COLO829 (cell line): Measurements from ENCODE around the gene LDLRAD2.
"Not testable (repeated sequence)": the region's sequence is repeated elsewhere in the genome, so short reads cannot be mapped to it uniquely, and the experiment has no call there.

Experiments
- DNase-seq: peaks from one replicate; pipeline ENCODE4 v3.0.0; 2012; ENCODE audit warnings: low spot score

The LDLRAD2 gene

DNA sequence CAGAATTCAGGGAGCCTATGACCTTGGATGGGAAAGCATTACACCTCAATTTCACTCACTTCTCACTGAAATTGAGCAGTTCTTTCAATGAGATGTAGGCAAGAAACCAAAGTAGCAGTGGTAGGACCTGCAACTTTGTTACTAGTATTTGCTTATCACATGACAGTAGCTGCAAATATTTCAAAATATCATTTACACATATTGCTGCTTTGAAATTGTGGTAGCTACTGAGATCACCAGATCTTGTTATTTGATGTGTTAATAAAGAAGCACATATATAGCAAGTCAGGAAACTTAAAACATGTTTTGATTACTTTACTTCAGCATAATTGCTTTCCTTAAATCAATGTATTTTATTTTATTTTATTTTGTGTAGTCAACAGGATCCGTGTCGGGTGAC lies 12.9 kb downstream of the LDLRAD2 start:
- DNase-seq: no peak

DNA sequence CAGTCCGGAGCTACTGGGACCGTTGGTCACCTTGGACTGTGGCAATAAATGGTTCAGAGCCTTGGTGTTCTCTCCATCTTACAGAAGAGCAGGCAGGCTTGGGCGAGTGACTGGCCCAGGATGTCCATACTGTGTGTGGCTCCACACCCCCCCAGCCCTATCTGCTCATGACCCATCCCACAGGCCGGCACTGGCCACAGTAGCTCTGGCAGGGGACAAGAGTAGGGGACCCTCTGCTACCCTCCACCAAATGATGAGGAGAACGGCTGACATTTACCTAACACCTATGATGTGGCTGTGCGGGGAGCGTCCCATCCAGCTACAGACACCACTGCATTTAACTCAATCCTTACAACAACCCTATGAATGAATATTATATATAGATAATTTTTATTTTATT lies 13.3 kb downstream of the LDLRAD2 start:
- DNase-seq: no peak

DNA sequence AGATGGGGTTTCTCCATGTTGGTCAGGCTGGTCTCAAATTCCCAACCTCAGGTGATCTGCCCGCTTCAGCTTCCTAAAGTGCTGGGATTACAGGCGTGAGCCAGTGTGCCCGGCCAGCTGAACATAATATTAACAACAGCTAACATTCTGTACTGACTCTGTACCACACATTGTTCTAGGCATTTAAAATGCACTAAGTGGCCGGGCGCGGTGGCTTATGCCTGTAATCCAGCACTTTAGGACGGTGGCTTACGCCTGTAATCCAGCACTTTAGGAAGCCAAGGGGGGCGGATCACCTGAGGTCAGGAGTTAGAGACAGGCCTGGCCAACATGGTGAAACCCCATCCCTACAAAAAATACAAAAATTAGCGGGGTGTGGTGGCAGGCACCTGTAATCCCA lies 14.6 kb downstream of the LDLRAD2 start:
- not testable (repeated sequence) for DNase-seq

DNA sequence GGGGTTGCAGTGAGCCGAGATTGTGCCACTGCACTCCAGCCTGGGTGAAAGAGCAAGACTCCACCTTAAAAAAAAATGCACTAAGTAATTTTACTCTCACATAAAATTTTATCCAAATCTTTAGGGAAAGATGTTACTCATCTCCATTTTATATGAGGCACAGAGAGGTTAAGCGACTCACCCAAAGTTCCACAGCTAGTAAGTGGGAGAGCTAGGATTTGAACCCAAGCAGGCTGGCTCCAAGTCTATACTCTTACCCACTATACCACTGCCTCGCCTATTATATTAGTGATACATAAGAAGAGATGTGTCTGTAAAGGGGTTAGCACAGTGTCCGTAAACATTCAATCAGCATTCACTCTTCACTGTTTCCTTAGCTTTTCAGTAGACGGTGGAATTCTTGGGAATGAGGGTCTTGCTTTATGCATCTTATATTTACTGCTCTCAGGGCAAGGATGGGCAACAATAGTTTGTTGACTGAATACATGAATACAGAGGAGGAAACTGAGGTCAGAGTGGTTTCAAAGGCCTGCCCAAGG lies 15.1 kb downstream of the LDLRAD2 start:
- DNase-seq: no peak

DNA sequence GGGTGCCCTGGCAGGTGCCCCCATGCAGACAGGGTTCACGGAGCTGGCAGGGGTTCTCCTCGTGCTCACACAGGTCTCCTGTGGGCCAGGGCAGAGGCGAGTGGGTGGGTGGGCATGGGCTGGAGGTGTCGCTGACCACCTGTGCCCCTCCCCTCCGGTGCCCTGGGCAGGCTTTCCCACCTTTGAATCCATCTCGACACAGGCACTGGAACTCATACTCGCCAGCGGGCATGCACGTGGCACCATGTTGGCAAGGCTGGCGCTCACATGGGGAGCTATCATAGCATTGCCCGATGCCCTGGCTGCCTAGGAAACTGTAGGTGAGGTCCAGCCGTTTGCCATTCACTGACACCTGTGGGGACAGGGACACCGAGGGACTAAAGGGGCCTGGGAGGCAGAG lies 16.0 kb downstream of the LDLRAD2 start:
- no peak for DNase-seq

DNA sequence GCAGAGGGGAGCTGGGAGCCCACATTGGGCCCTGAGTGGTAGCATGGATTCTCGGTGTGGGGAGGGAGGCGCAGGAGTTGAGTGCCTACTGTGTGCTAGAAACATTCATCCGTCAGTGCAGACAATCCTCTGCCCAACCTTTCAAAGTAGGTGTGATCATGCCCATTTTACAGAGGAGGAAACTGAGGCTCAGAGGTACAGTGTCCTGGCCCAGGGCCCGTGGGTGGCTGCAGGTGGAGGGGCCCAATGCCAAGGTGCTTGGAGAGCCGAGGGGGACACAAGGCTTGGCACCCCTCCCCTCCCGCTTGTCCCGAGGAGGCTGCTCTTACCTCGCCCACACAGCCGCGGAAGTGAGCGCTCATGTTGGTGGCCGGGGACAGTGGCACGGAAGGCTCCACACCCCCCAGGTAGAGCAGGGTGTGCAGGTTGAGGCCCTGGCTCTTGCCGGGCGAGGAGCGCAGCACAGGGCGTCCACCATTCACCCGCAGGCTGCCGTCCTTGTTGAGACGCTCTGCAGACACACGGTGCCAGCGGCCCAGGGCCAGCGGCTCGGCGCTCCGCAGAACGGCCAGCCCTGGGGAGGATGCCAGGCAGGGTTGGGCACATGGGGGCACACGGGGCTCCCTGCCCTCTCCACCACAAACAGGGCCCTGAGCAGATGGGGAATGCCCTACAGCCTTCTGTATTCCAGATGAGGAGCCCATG lies 16.6 kb downstream of the LDLRAD2 start:
- no peak for DNase-seq

DNA sequence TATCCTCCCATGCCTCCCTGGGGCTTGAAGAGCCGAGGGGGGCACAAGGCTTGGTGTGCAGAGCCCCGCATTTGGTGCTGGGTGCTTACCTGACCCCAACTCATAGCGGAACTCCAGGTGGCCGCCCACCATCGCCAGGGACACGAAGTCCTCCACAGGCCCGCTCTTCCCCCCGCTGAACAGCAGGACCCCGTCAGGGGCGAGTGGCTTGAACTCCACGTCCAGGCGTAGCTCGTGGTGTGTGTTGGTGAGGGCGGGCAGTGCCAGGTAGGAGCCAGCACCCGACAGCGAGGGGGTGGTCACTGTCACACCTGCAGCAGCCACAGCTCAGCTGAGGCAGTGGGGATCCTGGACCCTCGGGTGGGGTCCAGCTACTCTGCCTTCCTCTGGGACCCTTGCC lies 17.2 kb downstream of the LDLRAD2 start:
- no peak for DNase-seq

DNA sequence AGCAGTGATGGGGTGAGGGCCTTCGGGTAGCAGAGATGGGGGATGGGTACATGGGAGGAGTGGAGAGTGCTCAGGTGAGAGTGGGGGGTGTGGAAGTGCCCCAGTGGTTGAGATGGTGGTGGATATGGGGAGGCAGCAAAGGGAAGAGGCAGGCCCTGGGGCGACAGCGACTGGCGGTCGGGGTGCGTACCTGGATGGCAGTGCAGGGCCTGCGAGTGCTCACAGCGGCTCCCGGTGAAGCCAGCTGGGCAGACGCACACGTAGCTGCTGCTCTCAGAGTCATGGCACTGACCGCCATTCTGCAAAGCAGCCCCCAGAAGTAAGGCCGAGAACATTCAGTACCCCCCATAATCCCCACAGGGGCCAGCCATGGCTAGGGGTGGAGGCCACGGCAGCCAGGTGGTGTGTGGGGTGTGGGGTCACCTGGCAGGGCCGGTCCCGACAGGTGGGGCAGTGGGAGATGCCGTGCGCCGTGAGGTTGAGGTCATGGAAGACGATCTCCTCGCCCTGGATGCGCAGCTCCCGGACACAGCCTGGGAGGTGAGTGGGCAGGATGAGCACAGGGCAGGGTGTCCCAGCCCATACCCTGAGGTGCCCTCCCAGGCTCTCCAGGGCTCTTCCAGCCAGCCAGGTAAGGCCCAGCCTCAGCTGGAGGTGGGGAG lies 18.9 kb downstream of the LDLRAD2 start:
- DNase-seq: no peak

DNA sequence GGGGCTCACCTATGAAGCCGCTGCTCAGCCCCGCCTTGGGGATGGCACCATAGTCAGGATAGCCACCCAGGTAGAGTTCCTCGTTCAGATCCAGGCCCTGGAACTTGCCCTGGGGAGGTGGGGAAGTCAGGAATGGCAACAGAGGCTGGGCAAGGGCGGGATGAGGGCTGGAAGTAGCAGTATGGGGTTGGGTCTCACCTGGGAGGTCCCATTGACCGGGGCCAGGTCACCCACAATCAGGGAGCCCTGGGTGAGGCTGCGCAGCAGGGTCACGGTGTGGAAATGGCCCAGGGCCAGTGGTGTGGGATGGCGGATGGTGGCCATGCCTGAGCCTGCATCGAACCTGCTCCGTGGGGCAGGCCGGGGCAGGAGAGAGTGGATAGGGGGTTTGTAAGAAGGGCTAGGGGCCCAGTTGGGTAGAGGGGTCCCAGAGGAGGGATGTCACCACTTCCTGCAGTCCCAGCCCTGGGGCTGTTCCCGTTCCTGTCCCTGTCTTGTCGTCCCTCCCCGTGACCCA lies 19.4 kb downstream of the LDLRAD2 start:
- DNase-seq: no peak

DNA sequence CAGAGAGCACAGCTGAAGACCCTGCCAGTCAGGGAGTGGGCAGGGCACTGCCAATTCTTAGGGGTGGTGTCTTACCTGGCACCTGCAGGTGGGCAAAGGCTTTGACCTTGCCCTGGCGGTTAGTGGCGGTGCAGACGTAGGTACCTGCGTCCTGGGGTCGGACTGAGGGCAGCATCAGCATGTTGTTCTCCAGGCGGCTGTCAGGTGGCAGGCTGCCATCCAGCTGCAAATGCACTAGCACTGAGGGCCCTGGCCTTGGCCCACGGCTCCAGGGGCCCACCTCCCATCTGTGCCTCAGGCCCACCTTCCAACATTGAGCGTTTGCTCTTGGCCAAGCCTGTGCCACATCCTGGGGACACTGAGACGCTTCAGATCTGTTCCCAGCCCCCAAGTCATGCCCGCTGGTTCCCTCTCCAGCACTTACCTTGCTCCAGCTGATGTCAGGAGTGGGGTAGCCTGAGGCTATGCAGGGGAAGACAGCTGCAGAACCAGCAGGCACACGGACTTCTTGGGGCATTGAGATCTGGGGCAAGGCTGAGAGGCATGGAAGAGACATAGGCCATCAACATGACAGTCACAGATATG lies 21.4 kb downstream of the LDLRAD2 start:
- no peak for DNase-seq

DNA sequence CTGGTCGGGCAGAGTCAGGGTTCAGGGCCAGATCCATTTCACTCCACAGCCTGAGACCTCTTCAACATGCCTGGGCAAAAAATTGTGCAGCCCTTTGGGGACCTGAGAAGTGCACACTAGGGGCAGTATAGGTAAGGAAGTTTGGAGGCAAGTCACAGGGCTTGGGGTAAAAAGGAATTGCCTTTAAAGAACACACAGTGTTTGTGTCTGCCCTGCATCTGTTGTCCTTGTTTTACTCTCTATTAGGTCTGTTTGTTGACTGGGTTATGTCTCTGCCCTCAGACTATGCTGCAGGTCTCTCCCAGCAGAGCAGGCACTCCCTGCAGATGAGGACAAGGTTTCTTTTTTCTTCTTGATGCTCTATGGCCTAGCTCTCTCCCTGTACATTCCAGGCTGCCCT lies 22.0 kb downstream of the LDLRAD2 start:
- no peak for DNase-seq

DNA sequence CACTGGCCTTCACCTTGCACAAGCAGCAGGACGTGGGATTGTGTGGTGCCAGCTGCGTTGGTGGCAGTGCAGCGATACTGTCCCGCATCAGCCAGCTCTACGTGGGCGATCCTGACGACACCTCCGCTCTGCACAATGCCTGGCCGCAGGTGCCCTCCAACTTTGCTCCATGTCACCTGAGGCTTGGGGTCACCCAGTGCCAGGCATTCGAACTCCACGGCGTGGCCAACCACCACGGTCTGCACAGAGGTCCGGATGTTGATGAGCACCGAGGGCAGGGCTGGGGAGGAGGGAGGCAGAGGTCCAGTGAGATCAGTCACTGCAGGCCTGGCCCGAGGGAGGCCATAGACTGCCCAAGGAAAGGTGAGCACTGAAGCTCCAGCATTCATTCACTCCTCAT lies 22.6 kb downstream of the LDLRAD2 start:
- DNase-seq: no peak

DNA sequence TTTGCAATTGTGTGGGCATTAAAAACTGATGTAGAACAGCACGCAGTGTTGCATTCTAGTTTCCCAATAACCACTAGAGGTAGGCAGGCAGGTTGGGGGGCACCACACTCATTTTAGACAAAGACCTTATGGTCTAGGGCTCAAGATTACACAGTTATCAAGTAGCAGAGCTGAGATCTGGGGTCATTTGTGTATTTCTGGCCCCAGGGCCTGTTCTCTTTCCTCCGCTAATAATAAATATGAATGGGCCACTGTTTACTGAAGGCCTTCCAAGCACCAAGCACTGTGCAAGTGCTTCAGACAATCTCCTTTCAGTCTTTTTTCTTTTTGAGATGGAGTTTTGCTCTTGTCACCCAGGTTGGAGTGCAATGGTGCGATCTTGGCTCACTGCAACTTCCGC lies 23.9 kb downstream of the LDLRAD2 start:
- DNase-seq: peak; percentile 92

DNA sequence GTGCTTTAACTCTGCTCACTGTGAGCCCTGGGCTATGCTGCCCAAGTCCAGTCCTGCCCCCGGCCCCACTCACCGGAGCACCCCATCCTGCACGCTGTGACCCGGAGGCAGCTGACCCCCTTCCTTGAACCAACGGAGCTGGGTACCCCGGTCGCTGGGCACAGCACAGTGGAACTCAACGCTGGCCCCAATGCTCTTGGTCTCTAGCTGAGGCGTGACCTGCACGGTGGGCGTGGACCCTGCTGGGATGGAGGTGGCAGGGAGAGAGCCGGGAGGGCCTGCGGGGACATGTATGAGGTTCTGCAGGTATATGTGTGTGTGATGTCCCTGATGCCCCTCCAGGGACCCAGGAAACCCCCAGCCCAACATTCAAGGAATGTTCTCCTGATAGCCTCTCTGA lies 24.7 kb downstream of the LDLRAD2 start:
- no peak for DNase-seq

DNA sequence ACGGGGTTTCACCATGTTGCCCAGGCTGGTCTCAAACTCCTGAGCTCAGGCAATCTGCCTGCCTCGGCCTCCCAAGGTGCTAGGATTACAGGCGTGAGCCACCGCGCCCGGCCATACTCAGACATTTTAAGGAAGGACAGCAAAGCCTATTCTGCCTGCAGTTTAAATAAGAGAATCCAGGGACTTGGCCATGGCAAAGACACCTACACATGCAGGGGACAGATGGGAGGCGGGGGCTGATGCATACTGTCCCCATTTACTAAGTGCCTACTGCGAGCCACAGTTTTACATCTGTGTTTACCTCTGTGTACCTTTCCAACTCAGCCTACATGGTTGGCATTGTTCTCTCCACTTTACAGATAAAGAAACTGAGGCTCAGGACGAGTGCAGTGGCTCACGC lies 25.4 kb downstream of the LDLRAD2 start:
- DNase-seq: no peak

DNA sequence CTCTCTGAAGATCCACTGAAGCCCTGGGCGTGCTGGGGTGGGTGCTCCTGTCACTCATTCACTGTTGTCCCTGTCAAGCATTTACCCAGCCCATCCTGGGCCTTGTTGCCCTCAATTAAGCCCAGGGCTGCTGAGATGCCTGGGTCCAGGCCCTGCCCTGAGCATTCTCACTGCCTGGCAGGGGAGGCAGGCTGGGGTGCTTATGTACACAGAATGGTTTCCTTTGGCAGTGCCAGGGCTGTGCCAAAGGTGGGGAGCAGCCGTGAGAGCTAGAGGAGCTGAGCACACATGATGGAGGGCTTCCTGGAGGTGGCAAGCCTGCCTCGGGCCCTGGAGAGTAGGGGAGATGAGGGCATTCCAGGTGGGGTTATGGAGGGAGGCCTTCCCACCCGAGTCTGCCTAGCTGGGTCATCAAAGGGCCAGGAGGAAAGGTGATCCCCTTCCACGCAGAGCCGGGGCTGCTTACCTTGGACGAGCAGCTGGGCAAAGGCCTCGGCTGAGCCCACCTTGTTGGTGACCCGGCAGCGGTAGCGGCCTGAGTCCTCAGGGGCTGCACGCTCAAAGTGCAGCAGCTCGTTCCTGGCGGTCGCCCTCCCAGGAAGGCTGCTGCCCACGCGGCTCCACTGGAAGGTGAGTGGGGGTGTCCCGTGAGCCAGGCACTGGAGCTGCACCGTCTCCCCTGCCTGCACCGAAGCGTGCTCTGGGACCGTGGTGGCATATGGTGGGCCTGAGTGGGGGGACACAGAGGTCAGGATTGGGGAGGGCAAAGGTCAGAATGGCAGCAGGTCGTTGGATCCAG lies 26.5 kb downstream of the LDLRAD2 start:
- DNase-seq: no peak

DNA sequence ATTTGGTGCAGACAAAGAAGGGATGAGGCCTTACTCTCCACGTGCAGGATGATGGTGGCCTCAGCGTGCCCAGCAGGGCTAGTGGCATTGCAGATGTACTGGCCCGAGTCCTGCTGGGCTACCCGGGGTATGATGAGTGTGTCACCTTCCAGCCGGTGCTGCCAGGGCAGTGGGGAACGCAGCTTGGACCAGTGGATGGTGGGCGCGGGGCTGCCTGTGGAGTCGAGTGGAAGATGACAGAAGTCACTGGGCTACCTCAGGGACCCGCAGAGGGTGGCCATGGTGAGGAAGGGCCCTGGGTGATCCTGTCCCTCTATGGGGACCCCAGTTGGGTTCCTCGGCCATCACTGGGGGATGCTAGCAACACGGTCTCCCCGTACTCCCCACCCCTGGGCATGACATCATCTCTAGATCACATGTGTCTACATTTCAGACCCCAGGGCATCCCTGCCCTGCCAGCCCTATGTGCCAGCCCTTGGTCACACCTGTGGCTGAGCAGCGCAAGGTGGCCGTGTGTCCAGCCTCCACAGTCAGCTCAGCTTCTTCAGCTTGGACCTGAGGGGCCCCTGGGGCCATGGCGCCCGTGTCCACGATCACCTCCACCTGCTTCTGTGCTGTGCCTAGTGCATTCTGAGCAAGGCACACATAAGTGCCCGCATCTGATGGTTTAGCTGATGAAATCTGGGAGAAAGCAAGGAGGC lies 27.4 kb downstream of the LDLRAD2 start:
- DNase-seq: no peak

DNA sequence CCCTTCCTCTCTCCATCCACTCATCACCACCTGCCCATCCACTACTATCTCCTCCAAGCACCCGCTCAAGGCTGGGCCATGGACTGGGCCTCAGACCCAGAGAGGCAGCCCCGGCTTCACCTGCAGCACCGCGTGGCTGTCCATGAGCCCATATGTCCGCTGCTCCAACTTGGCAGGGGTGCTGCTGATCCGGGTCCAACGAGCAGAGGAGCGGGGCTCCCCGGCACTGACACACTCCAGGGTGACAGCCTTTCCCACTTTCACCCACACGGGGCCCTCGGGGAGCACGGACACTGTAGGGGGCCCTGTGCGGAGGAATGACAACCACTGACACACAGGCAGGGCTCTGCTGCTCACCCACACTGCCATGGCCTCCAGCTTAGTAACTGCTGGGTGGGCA lies 28.9 kb downstream of the LDLRAD2 start:
- DNase-seq: no peak

DNA sequence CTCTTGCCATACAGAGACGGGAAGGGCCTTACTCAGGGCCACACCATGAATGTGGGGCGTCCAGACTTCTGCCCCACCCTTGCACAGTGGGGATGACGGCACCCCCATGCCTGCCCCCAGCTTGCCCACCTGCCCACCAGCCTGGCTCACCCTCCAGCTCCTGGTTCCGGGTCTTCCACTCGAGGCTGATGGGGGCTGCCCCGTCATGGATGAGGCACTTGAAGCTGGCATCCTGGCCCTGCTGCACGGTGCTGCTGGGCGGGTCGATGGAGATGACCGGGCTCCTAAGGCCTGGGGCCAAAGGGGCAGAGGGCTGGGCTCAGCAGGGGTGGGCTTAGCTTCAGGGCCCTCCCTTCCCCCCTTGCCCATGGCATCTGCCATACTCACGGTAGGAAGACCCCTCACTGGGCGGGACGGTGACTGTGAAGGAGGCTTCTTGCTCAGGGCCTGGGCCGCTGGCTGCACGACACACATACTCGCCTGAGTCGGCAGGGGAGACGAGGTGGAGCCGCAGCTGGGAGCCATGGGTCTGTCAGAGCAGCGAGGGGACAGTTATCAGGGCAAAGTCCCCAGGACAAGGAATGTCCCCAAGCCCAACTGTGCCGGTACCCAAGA lies 29.9 kb downstream of the LDLRAD2 start:
- no peak for DNase-seq

DNA sequence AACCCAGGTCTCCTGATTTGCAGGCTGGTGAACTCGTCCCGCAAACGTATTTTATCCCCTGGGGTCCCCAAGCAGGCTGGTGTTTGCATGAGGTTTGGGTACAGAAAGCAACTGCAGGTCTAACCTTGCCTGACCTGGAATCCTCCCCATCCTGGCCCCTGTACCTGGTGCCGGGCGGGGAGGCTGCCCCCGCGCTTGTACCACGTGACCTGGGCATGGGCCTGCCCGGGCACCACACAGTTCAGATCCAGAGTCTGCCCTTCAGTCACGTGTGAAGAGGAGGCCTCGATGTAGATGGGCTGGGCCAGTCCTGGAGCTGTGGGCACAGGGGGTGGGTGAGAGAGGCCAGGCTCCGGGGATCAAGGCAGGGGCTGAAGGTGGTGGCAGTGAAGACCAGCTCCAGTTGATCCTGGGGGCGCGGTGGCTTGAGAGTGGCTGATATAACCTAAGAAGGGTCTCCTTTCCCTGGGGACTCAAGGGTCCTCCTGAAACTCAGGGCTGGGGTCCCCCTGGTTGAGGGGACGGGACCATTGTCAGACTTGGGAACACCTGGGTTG lies 30.6 kb downstream of the LDLRAD2 start:
- no peak for DNase-seq

DNA sequence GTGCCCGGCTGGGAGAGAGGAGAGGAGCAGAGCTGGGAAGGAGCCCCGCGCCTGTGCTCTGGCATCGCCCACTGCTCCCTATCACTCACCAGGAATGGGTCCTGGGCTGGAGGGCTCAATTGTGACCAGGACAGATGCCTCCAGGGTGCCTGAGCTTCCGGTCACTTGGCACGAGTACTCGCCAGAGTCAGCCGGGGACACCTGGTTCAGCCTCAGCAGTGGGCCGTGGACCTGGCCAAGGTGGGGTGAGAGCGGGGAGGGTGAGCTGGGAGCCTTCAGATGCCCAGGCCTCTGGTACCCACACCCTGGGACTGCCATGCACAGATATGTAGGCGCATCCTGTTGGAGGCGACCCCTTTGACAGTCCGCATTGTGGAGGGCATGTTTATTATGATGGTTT lies 31.1 kb downstream of the LDLRAD2 start:
- DNase-seq: no peak
